Loucy (cell line): ENCODE results near the gene THSD7A.

Source experiments
- H2AFZ ChIP-seq: fragments of 200-600 bp; sonication (generic); 2 replicates; pipeline ENCODE4 v1.6.0; 2016; ENCODE audit warnings: antibody characterized with exemption, mild to moderate bottlenecking, low read length, moderate library complexity
- H3F3A ChIP-seq: fragments of 200-600 bp; 2 replicates; pipeline ENCODE4 v1.6.0; 2016; ENCODE audit warnings: antibody characterized with exemption, low read depth, mild to moderate bottlenecking
- H3K27me3 ChIP-seq: fragments of 200-600 bp; sonication (generic); 2 replicates; pipeline ENCODE4 v1.6.1; 2014; ENCODE audit warnings: low read length, mild to moderate bottlenecking; ENCODE audit not compliant: insufficient read depth, poor library complexity, severe bottlenecking
- H3K36me3 ChIP-seq: fragments of 200-600 bp; sonication (generic); 2 replicates; pipeline ENCODE4 v1.6.1; 2016; ENCODE audit warnings: low read length; ENCODE audit not compliant: insufficient read depth
- H3K4me1 ChIP-seq: fragments of 200-600 bp; sonication (generic); 2 replicates; pipeline ENCODE4 v1.5.1; 2014; ENCODE audit warnings: low read length, mild to moderate bottlenecking; ENCODE audit not compliant: insufficient read depth, poor library complexity, severe bottlenecking
- H3K4me2 ChIP-seq: fragments of 200-600 bp; sonication (generic); 2 replicates; pipeline ENCODE4 v1.6.0; 2014; ENCODE audit warnings: antibody characterized with exemption, low read length, low read depth, mild to moderate bottlenecking; ENCODE audit not compliant: poor library complexity, severe bottlenecking
- H3K4me3 ChIP-seq: fragments of 200-600 bp; sonication (generic); 2 replicates; pipeline ENCODE4 v1.5.1; 2014; ENCODE audit warnings: low read length, mild to moderate bottlenecking, mixed read lengths; ENCODE audit not compliant: poor library complexity, severe bottlenecking
- H3K79me2 ChIP-seq: fragments of 200-600 bp; sonication (generic); 2 replicates; pipeline ENCODE4 v1.6.1; 2014; ENCODE audit warnings: low read length; ENCODE audit not compliant: insufficient read depth
- H3K9ac ChIP-seq: fragments of 200-600 bp; sonication (generic); 2 replicates; pipeline ENCODE4 v1.6.0; 2014; ENCODE audit warnings: mild to moderate bottlenecking, low read depth, low read length, moderate library complexity; ENCODE audit not compliant: poor library complexity, severe bottlenecking
- H3K9me2 ChIP-seq: fragments of 200-600 bp; sonication (generic); replicated peaks from 2 replicates; pipeline ENCODE4 v1.6.1; 2016; ENCODE audit warnings: low read depth, low read length, mixed read lengths
- H3K9me3 ChIP-seq: fragments of 200-600 bp; sonication (generic); 2 replicates; pipeline ENCODE4 v1.6.1; 2014; ENCODE audit warnings: mild to moderate bottlenecking, antibody characterized with exemption, low read length, low read depth; ENCODE audit not compliant: insufficient read depth
- H4K20me1 ChIP-seq: fragments of 200-600 bp; sonication (generic); 2 replicates; pipeline ENCODE4 v1.6.0; 2014; ENCODE audit warnings: antibody characterized with exemption, low read length, mild to moderate bottlenecking; ENCODE audit not compliant: insufficient read depth, poor library complexity, severe bottlenecking
- EZH2phosphoT487 ChIP-seq: fragments of 200-600 bp; IDR thresholded peaks from 2 replicates; pipeline ENCODE4 v1.6.1; 2018; ENCODE audit warnings: antibody characterized with exemption, mild to moderate bottlenecking, moderate library complexity, borderline replicate concordance
- TF ChIP-seq, protein P1 (sequence below): fragments of 200-600 bp; sonication (generic); conservative IDR thresholded peaks from 2 replicates; pipeline ENCODE4 v1.5.1; 2014; ENCODE audit warnings: mild to moderate bottlenecking, antibody characterized with exemption, low read length

Gene THSD7A

DNA sequence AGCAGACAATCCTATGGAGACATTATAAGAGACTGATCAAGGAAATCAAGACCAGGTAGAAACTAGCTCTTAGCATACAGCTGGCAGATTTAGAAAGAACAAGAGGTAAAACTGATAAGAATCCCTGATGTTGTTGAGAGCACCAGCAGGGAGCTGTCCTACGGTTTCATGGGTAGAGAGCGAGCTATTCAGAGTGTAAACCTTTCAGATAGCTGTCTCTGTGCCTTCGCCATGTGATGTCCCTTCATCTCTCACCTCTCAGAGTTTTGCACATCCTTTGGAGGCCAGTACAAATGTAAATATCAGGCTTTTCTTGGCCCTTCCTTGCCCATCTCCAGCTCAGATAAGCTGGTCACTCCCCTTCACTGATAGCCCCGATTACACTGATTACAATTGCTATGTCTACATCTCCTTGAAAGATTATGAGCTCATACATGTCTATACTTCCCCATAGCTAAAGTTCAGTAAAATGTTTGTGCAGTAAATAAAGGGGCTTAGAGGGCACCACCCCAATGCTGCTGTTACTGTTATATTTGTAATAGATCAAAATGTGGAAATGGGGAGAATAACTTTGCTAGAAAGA lies 21.9 kb downstream of the THSD7A start:
- no peaks in the 10 kb centered on the region for H3K9me3 ChIP-seq
- no peaks in the 10 kb centered on the region for H3K4me1 ChIP-seq
- no peak overlapping the region for H3K4me3 ChIP-seq
- H4K20me1 ChIP-seq = no peaks in the 10 kb centered on the region
- H3K36me3 ChIP-seq = no peaks in the 10 kb centered on the region
- no peaks in the 10 kb centered on the region for H3K9me2 ChIP-seq
- no peak overlapping the region for H2AFZ ChIP-seq
- no peak overlapping the region for H3K4me2 ChIP-seq
- no peaks in the 10 kb centered on the region for H3K27me3 ChIP-seq
- H3K79me2 ChIP-seq = no peaks in the 10 kb centered on the region
- no peaks in the 10 kb centered on the region for H3F3A ChIP-seq
- H3K9ac ChIP-seq = no peak overlapping the region
- TF ChIP-seq, protein P1, sequence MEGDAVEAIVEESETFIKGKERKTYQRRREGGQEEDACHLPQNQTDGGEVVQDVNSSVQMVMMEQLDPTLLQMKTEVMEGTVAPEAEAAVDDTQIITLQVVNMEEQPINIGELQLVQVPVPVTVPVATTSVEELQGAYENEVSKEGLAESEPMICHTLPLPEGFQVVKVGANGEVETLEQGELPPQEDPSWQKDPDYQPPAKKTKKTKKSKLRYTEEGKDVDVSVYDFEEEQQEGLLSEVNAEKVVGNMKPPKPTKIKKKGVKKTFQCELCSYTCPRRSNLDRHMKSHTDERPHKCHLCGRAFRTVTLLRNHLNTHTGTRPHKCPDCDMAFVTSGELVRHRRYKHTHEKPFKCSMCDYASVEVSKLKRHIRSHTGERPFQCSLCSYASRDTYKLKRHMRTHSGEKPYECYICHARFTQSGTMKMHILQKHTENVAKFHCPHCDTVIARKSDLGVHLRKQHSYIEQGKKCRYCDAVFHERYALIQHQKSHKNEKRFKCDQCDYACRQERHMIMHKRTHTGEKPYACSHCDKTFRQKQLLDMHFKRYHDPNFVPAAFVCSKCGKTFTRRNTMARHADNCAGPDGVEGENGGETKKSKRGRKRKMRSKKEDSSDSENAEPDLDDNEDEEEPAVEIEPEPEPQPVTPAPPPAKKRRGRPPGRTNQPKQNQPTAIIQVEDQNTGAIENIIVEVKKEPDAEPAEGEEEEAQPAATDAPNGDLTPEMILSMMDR = no peak
- no peak for TF ChIP-seq EZH2phosphoT487

DNA sequence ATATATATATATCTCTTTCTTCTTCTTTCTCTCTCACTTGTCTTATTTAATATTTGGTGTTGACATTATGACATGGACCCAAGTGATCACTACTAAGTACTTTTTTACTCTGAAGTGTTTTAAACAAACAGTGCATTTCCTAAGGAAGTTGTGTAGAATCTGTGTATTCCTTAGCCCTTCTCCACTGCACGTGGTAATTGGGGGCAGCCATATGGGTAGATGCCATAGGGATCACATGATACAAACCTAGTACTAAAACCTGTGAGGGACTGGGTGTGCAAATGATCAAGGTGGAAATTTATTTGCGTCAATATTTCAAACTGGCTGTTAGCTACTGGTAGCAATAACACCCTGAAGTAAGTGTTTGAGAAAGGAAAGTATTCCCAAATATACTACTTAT lies 25.0 kb downstream of the THSD7A start:
- Histone ChIP-seq H3K79me2 (no peaks in the 10 kb centered on the region), H3K9me2 (no peaks in the 10 kb centered on the region), H3K36me3 (no peaks in the 10 kb centered on the region), H3F3A (no peaks in the 10 kb centered on the region), H2AFZ (no peak overlapping the region), H3K4me2 (no peak overlapping the region), H3K9ac (no peak overlapping the region), H3K4me3 (no peak overlapping the region), H4K20me1 (no peaks in the 10 kb centered on the region), H3K9me3 (no peaks in the 10 kb centered on the region), H3K27me3 (no peaks in the 10 kb centered on the region), H3K4me1 (no peaks in the 10 kb centered on the region)
- TF ChIP-seq, protein P1 = no peak

DNA sequence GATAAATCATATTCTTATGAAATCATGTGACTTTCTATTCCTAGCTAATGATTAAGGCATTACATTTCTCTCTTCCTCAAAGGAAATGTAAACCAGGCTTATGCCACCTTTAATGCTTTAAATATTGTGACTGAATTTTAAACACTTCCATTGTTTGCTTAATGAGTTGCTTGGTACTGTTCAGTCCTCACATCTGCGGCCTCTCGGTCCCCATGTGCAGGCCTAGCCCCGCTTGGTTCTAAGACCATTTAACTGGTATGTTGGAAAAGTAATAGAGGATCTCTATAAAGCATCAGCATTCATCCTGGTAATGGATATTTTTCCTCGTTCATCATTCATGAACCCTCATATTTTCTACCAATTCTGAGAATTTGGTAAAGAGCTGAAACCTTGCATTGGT lies 27.4 kb downstream of the THSD7A start:
- H3K9ac ChIP-seq = no peak overlapping the region
- H3K9me2 ChIP-seq = no peaks in the 10 kb centered on the region
- H2AFZ ChIP-seq = no peak overlapping the region
- no peaks in the 10 kb centered on the region for H3K4me1 ChIP-seq
- no peak overlapping the region for H3K4me3 ChIP-seq
- no peaks in the 10 kb centered on the region for H3K9me3 ChIP-seq
- no peaks in the 10 kb centered on the region for H3F3A ChIP-seq
- no peaks in the 10 kb centered on the region for H3K36me3 ChIP-seq
- TF ChIP-seq EZH2phosphoT487 = no peak
- TF ChIP-seq, protein P1 = no peak
- no peaks in the 10 kb centered on the region for H3K79me2 ChIP-seq
- no peak overlapping the region for H3K4me2 ChIP-seq
- H3K27me3 ChIP-seq = no peaks in the 10 kb centered on the region
- H4K20me1 ChIP-seq = no peaks in the 10 kb centered on the region
